T-helper 2 cell (primary cell): ENCODE measurements around the gene SCUBE1.

Experiments
- DNase-seq, 5 experiments: peaks; one replicate each; pipeline versions ENCODE4 v3.0.0 to v3.0.0-alpha.2; 2012 to 2022

SCUBE1 gene

DNA sequence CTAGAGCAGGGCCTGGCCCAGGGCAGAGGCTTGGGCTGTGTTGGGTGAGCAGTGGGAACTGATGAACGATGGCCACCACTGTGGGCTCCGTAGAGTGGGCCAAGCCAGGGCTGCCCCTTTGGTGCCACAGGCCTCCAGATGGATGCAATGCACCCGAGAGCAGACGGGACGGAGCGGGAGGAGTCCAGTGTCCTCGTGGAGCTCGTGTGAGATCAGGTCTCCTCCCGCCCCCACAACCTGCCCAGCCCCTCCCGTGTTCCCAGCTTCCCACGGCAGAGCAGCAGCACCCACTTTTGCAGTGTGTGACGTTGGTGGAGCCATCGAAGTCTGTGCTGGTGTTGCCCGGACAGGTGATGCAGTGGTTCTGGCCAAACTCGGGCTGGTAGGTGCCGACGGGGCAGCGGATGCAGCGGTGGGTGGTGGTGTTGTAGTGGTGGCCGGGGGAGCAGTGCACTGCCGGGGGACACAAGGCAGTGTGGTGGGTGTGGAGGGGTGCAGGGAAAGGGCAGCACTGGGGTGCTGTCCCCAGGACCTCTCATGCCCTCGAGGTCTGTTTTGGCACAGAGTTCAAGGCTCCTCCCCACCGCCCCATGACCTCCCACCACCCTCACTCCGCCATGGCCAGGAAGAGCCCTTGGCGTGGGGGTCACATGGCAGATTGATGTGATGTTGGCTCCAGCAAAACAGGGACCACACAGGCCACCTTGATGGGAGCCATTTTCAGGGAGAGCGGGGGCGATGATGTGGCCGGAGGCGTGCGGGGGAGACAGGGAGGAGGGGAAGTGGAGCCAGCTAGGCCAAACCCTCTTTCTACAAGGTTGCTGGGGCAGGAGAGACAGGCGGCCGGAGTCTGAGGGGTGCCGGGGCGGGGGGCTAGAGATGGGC is 132.3 kb downstream of the SCUBE1 start:
- DNase-seq: no peak

DNA sequence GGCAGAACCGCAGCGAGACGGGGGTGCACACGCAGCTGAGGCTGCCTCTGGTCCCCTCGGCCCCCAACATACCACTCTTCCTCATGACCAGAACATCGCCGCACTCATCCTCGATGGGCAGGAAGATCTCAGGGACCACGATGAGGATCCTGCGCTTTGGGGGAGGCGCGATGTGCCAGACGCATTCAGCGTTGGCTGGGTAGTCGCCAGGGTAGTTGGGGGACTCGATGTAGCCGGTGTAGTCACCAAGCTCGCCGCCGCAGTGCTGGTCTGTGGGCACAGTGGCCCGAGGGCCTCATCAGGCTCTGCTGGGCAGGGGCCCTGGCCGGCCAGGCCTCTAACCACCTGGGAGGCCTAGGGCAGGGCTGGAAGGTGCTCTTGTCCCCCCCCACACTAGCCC is 133.2 kb downstream of the SCUBE1 start:
- no peak for DNase-seq

DNA sequence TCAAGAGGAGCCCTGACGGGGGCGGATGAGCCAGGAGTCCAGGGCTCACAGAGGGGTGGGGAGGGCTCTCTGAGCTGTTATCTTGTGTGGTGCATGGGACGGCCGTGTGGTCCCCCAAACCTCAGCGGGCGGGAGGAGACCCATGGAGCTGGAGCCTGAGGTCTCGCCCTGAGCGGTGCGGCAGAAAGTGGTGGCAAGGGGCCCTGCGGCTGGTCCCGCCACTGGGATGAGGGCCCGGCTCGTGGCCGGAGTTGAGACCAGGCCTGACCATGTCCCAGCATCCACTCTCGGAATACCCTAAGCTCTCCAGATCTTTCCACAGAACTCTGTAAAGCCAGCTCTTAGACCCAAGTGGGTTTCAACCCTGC is 133.7 kb downstream of the SCUBE1 start:
- no peak for DNase-seq

DNA sequence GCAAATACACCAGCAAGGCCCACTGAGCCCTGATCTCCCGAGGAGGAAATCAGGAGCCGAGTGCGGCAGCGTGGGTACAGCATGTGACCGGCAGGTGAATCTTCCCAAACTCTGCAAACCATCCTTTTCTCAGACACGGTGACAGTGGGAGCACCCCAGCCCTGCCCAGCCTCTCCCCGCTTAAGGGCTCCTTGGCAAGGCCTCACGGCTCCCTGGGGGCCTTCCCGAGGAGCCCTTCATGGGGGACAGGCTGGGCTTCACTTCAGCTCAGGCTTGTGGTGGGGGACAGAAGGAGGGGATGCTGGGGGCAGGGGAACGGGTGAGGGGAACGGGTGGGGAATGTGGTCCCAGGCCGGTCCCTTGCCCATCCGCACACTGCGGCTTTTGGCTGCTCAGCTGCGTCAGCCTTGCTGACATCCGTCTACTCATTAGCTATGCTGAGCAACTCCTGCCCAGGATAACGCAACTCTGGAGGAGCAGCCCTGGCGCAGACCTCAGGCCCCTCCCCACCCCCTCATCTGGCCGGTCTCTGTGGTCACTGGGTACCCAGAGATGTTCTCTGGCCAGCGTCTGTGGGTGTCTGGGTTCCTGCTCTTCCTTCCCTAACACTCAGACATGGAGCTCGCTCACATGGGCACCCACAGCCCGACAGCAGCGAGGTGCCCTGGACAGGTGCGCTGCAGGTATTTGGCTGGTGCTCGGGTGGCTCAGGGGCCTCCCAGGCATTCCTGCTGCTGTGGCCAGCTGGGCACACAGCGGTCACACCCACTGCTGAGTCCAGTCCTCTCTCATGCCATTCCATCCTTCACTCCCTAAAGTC is 134.3 kb downstream of the SCUBE1 start:
- no peak for DNase-seq

DNA sequence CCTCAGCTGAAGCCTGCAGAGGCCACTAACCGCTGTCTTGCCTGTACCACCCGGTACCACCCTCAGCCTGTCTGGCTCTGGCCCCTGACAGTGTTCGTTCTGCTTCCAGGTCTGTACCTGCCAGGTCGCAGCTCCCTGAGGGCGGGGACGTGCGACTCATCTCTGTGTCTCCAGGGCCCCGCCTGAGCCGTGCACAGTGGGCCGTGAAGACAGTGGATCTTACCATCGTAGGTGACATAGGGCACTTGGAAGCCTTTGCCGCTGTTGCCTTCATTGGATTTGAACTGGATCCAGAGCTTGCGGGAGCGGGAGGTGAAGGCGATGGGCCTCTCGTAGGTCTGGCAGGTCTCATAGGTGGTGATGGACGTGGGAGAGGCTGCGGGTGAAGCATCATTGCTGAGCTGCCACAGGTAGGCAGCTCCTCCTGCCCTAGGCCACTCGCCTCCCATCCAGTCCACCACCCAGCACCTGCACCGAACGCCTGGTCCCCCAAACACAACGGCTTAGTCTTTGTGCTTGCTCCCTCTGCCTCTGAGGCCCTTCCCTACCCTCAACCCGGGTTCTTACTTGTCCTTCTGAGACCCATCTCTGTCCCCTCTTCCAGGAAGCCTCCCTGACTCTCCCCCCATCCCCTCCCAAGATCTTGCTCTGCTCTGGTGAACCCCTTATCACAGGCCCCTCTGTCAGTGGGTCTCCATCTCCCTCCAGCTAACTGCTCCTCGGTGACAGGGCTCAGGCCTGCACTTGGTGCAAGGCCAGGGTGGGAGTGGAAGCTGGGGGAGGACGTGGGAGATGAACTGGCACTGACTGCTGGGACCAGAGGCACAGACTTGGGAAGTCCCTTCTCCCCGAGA is 135.1 kb downstream of the SCUBE1 start:
- DNase-seq: no peak

DNA sequence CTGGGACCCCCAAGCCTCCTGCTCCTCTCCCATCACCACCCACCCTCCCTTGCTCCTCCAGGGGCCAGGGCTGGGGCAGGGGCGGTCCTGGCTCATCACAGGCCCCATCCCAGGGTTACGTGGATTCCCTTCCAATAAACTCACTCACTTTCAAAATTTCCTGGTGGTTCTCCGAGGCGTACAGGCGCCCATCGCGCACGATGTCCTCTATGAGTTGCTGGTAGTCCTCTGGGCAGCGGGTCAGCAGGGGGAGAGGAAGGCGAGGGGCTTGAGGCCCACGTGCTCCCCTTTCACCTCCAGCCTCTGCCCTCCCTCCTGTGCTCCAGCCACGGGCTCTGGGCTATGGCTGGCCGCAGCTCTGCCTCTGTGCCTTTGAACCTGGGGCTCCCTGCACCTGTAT is 135.8 kb downstream of the SCUBE1 start:
- no peak for DNase-seq

DNA sequence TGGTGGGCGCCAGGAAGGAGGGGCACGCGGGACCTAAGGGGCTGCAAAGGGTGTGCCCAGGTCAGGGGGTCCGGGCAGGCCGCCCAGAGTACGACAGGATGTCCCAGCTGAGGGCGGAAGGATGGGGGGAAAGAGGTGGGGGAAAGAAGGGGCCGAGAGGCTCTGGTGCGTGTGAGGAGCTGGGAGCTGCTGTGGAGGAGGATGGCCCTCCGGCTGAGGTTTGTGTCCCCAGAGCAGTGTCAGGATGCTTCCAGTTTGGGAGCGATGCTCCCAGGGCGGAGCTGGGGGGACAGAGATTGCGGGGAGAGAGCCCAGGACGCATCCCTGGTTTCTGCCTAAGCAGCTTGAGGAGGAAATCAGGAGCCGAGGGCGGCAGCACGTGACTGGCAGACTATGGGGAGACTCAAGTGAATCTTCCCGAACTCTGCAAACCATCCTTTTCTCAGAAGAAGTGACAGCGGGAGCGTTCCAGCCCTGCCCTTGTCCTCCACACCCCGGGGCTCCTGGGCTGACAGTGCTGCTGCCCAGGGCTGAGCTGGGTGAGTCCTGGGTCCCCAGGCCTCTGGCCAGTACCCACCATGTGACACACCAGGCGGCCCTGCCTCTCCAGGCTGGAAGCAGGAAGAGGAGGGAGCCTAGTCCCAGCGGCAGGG is 136.5 kb downstream of the SCUBE1 start:
- DNase-seq: no peak

DNA sequence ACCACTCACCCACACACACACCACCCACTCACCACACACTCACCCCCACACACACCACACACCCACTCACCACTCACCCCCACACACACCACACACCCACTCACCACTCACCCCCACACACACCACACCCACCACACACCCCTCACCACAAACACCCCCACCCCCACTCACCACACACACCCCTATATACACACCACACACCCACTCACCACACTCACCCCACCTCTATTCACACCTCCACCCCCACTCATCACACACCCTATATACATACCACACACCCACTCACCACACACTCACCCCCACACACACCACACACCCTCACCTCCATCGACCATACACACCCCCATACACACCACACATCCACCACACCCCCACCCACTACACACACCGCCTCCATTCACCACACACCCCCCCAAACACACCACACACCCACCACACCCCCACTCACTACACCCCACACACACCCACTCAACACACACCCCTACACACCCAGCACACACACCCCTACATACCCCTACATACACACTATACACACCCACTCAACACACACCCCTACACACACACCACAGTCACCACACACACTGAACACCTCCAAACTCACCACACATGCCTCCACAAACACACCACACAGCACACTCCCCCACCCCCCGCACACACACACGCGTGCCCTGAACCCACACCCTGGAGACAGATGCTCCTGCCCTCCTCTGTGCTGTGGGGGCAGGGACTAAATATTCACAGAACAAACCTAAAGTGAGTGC is 137.2 kb downstream of the SCUBE1 start:
- DNase-seq: peak in 2 of 5 experiments; percentile 50 to 52

DNA sequence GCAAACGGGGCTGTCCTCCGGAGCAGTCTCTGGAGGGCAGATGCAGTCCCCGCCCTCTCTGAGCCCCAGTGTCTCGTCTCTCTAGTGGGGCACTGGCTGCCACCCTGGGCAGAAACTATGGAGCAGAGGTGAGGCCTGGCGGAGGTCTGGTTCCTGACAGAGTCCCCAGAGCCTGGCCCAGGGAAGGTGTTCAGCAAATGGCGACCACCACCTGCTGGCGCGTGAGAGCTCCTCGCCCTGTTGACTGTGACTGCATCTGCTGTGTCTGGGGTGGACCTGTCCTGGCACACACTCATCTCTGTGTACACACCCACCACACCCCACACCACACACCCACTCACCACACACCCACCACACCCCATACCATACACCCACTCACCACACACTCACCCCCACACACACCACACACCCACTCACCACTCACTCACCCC is 137.9 kb downstream of the SCUBE1 start:
- peak in 2 of 5 experiments; percentile 26 to 42 for DNase-seq

DNA sequence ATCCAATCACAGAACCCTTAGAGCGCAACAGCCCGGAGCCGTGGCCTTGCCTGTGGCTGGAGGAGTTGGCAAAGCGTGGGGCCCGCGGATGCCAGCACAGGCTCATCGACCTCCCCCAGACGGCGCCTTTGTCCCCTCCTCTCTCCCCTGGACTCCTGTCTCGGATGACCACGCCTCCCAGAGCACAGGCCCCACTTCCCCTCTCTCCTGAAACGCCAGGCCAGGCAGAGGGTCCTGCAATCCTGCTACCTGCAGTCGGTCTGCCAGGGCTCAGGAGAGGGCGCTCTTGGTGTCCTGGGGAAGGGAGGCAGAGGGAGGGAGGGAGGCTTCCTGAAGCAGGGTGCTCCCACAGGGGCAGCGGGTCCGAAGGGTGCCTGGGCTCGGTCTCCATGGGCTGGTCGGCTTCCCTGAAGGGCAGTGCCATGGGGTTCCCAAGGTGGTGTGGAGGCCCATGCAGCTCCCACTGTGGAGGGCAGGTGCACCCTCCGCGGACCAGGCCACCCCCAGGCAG is 139.6 kb downstream of the SCUBE1 start:
- no peak for DNase-seq

DNA sequence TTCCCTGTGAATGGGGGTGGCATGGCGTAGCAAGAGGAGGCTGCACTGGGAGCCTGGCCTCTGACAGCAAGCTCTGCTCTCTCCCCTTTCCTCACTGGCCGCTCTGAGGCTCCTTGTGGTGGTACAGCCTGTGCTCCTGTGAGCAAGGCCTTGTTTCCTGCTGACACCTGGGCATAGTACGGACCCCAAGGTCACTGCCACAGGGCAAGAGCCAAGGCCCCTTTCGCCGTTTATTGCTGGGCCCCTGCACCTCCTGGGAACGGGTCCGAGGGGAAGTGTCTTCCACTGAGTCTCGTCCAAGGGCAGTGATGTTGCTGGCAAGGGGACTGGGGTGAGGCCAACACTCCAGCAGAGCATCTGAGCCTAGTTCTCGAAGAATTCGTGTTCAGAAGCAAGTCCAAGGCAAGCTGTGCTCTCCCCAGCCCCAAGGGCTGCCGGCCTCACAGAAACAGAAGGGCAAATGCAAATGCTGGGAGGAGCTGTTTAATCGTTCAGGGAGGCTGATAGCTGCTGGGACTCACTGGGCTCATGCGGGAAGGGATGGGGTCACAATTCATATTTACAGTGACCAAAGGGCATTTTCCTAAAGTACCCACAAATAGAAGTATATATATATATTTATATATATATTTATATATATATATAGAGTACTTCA is 140.3 kb downstream of the SCUBE1 start:
- no peak for DNase-seq

DNA sequence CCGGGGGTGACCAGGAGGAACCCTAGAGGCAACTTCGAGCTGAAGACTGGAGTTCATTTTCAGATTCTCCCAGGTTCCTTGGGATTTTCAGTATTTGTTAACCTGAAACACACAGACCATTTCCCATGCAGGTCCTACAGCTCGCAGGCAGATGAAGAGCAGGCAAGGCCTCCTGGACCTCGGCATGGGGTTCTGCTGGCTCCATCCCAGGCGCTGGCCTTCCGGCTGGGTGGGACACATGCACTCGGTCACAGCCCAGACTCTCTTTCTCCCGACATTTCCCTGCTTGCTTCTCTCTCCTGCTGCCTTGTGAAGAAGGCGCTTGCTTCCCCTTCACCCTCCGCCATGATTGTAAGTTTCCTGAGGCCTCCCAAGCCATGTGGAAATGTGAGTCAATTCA is 140.8 kb downstream of the SCUBE1 start:
- DNase-seq: no peak

DNA sequence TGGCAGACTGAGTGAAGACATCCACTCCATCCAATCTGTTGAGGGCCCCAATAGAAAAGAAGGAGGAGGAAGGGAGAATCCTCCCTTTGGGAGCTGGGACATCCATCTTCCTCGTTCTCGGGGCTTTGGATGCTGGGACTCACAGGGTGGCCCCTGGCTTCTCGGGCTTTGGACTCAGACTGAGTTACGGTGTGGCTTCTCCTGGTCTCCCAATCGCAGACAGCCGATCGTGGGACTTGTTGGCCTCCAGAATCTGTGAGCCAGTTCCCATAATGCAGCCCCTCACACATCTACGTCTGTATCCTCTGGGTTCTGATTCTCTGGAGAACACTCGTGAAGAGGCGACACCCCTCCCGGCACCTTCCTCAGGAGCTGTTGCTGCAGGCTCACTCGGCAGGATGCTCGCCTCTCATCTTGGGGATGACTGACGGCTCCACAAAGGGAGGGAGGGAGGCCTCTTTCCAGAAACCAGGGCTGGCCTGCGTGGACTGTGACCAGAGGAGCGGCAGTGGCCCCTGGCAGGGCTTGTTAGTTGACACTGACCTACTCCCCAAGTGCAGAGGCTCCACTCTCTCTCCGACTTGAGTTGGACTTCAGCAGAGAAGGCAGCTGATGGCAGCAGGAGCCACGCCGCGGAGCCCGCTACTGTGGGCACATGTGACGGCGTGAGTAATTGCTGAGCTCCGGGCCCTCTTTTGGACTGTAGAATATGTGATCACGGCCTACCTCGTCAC is 141.5 kb downstream of the SCUBE1 start:
- no peak for DNase-seq

DNA sequence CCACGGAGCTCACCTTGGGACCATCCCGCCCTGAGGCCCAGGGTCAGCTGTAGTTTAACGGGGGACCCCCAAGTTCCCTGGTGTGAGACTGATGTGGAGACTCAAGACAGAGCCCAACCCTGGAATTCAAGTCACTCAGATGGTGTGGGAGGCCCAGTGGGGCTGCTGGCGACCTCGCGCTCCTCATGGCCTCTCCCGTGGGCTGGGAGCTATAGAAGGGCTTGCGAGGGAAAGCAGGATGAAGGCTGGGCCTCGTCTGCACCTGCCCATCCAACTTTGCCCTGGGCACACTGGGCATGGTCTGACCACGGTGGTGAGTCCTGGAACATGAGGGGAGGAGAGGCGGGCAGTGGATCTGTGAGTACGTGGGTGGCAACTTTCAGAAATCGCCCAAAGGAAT is 142.6 kb downstream of the SCUBE1 start:
- DNase-seq: no peak

DNA sequence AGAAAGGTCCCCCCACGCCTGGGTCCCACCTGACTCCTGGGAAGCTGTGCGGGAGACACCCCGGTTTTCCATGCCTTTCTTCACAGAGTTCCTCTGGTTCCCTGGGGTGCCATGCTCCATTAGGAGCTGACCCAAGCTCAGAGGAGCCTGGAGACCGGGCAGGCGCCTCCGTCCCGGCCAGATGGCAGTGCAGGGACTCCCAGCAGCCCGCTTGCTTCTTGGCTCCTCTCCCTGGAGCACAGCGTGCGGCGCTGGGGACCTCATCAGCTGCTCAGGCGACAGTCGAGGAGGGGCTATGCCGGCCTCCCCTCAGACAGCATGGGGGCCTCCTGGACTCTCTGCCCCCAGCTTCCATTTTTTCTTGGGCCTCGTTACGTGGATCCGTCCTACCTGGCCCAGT is 143.1 kb downstream of the SCUBE1 start:
- no peak for DNase-seq

DNA sequence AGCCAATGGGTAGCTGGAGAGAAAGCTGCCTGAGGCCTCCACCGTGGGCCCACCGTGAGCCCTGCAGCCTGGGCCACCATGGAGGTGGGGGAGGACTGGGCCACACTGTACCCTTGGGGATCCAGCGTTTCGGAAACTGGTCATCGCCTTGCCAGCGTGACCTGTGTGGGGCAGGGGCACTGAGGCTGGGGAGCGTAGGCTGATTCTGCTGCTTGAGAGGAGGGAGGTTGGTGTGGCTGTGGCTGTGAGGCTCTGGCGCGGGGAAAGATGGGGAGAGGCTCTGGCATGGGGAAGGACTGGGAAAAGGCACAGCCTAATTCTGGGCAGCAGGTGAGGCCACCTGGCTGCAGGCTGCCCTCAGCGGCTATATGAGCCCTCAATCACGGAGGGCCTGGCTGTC is 143.6 kb downstream of the SCUBE1 start:
- DNase-seq: no peak

DNA sequence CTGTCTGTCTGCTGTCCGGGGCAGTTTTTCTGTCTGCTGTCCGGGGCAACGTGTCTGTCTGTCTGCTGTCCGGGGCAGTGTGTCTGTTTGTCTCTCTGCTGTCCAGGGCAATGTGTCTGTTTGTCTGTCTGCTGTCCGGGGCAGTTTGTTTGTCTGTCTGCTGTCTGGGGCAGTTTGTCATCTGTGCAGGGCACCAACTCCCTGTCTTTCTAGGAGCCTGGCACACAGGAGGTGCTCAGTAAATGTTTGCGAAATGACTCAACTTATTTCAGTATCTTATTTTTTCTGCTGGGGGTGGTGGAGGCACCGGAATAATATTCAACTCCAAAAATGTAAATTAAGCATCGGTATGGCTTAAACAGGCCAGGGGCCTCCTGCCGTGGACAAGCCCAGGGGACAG is 144.2 kb downstream of the SCUBE1 start:
- no peak for DNase-seq

DNA sequence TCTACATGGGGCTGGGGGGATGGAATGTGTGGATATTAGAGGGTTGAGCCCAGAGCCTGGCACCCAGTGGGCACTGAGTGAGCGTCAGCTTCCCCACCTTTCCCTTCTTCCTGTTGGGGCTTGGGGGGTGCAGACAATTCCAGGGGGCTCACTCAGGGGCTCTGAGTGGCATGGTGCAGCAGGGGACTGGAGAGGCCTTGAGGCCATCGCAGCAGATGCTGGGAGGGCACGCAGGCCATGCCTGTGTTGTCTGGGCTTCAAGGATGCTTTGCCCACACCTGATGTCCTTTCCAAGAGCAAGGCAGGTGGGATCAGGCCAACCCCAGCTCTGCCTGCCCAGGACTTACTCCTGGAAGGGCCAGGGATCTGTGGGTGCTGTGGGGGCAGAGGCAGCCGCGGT is 145.0 kb downstream of the SCUBE1 start:
- no peak for DNase-seq

DNA sequence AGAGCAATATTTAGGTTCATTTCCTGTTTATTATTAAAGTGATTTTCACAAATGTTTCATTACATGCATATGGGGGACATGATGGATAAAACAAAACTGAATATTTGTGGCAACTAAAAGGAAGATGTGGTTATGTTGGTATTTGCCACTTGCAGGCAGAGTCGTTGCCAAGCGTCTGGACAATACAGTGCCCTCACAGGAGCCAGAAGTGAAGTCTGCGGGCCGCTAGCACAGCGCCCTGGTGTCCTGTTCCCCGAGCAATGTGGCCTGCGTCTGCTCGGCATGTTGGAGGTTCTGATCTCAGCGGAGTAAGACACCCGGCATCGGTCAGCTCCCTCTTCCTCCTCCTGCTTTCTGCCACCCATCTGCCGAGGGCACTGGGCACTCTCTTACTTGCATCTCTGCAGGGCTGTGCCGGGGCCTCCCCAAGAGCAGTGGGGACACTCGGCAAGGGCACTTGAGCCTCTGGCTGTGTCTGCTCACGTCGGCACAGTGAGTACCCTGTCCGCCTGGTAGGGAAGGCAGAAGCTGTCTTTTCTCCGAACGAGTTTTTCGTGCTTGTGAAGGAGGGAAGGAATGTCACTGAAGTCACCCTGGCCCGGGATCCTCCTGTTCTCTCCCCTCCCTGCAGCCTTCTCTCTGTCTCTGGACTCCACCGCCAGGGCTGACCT is 145.8 kb downstream of the SCUBE1 start:
- no peak for DNase-seq

DNA sequence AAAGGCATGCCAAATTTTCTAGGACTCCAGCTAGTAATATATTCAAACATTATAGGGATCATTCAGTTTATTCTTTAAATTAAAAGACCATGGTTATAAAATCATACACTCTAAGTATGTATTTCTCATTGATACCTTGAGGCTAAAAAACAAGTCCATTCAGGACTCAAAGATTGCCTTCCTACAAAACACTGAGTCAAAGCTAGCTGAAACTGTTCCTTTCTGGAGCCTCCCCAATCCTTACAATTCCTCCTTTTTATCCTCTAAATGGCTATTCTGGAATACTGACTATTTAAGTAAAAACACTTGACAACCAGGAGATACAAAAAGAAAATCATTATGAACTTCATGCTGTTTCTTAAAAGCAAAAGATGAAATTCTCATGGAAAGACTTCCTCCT is 151.3 kb downstream of the SCUBE1 start:
- no peak for DNase-seq
